NCI-H748 treated with DMSO at 0.1 percent for 48 hours (cell line): Measurements from ENCODE around the gene SERPINE1.
A peak's percentile ranks its signal among the peaks of the same experiment; 100 is the strongest.
"Not testable (repeated sequence)": the region's sequence is repeated elsewhere in the genome, so short reads cannot be mapped to it uniquely, and the experiment has no call there.

Source experiments
- DNase-seq: peaks from one replicate; lab custom pipeline; 2025; lab: John Stamatoyannopoulos, UW

SERPINE1 gene

DNA sequence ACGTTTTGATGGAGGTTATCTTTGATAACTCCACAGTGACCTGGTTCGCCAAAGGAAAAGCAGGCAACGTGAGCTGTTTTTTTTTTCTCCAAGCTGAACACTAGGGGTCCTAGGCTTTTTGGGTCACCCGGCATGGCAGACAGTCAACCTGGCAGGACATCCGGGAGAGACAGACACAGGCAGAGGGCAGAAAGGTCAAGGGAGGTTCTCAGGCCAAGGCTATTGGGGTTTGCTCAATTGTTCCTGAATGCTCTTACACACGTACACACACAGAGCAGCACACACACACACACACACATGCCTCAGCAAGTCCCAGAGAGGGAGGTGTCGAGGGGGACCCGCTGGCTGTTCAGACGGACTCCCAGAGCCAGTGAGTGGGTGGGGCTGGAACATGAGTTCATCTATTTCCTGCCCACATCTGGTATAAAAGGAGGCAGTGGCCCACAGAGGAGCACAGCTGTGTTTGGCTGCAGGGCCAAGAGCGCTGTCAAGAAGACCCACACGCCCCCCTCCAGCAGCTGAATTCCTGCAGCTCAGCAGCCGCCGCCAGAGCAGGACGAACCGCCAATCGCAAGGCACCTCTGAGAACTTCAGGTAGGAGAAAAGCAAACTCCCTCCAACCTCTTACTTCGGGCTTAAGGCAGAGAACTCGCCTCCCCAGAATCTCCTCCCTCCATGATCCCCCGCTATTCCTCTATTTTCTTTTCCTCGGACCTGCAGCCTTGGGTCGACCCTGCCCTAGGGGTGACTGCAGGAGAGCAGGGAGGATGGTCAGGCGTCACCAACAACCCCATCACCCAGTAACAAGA is at the start of gene SERPINE1:
TSS of gene SERPINE1 (plus strand) at position 454 of the 809 bp plus-strand sequence. CDS start 1,290 bp downstream, outside the sequence.
- DNase-seq, result no peak

DNA sequence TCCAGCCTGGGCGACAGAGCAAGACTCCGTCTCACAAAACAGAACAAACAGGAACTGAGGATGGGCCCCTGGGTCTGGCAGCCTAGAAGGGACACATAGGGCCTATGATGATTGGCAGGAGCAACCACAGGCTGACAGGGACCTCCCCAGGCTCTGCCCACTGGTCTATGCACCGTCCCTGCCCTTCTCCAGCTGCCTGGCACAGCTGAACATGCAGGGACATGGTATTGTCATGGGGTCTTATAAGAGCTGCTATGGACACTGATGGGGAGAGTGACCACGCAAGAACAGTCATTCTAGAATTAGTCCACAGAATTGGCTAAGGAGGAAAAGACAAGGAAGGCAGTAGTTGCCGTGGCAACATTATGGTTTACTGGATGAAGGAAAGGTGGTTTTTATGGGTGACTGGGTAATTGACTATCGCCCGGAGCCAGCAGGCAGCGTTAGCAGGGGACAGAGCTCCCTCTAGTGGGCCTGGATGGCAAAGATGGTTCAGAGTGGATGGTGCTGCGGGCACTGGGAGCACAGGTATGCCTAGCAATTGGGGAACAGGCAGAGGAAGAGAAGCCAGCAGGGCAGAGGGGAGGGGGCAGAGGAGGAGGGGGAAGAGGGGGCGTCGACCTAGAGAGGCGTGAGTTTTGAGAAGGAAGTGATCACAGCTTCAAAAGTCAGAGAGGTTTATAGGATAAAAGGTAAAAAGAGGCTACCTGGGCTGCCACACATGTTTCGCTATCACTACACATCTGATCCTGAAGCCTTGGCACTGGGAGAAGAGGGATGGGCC is 49.4 kb upstream of the SERPINE1 start:
- peak; percentile 68 for DNase-seq

DNA sequence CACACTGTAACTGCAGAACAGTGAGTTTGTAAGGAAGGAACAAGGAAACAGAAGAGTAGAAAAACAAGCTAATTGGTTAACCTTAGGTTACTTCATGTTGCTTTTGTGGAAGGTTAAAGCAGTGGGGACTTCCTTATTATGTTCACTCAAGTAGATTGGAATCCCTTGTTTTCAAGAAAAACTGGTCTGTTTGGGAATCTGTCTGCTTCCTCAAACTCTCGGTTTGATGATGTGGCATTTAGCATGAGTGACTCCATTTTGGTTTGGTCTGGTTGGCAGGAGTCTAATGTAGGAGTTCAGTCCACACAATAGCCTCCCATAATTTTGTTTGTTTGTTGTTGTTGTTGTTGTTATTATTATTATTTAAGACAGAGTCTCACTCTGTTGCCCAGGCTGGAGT is 45.5 kb upstream of the SERPINE1 start:
- no peak for DNase-seq

DNA sequence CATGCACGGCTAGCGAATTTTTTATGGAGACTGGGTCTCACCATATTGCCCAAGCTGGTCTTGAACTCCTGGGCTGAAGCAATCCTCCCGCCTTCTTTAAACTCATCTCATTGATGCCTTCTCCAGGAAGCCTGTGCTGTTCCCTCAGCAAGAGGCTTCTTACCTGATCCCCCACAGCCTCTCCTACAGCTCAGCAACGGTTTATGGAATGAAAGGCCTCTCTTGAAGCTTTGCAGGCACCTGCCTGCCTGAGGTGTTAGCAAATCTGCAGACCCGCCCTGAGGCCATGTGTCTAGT is 42.1 kb upstream of the SERPINE1 start:
- DNase-seq, result no peak

DNA sequence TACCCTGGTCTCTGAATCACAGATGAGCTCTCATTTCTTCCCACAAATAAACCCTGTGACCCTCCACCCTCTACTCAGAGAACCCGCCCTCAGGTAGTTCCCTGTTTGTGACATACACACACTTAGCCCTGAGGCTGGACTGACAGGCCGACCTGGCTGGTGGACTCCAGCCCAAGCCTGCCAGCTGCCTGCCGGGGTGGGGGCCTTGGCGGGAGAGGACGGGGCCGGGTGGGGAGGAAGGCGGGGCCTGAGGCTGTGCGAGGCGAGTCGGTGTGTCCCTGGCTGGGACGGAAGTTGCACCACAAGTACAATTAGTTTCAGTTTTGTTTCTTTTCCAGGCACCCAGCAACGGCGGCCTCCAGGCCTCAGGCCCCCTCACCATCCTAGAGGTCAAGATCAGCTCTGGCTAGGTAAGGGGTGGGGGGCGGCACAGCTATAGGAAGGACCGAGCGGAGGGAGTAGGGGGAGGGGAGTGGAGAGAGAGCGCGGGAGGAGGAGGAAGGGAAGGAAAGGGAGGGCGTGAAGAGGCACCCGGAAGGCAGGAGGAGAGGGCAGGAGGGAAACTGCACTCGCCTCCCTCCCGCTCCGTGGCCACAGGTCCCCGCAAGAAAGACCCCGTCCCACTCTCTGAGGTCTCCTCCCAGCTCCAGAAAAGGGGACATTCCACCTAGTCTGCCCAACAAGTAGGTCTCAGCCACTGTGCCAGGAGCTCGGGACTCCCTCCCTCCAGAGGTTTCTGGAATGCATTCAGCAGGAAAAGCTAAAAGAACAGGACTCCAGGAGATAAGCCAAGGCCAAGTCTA is 41.5 kb upstream of the SERPINE1 start, which contains the start of gene TRIM56:
TSS of gene TRIM56 (plus strand) at position 320 of the 803 bp plus-strand sequence. CDS start 1,832 bp downstream, outside the sequence.
- DNase-seq, result peak; percentile 77

DNA sequence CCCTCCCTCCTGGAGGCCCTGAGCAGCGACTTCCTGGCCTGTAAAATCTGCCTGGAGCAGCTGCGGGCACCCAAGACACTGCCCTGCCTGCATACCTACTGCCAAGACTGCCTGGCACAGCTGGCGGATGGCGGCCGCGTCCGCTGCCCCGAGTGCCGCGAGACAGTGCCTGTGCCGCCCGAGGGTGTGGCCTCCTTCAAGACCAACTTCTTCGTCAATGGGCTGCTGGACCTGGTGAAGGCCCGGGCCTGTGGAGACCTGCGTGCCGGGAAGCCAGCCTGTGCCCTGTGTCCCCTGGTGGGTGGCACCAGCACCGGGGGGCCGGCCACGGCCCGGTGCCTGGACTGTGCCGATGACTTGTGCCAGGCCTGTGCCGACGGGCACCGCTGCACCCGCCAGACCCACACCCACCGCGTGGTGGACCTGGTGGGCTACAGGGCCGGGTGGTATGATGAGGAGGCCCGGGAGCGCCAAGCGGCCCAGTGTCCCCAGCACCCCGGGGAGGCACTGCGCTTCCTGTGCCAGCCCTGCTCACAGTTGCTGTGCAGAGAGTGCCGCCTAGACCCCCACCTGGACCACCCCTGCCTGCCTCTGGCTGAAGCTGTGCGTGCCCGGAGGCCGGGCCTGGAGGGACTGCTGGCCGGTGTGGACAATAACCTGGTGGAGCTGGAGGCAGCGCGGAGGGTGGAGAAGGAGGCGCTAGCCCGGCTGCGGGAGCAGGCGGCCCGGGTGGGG is 39.4 kb upstream of the SERPINE1 start:
- no peak for DNase-seq

DNA sequence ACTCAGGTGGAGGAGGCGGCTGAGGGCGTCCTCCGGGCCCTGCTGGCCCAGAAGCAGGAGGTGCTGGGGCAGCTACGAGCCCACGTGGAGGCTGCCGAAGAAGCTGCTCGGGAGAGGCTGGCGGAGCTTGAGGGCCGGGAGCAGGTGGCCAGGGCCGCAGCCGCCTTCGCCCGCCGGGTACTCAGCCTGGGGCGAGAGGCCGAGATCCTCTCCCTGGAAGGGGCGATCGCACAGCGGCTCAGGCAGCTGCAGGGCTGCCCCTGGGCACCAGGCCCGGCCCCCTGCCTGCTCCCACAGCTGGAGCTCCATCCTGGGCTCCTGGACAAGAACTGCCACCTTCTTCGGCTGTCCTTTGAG is 38.9 kb upstream of the SERPINE1 start:
- no peak for DNase-seq

DNA sequence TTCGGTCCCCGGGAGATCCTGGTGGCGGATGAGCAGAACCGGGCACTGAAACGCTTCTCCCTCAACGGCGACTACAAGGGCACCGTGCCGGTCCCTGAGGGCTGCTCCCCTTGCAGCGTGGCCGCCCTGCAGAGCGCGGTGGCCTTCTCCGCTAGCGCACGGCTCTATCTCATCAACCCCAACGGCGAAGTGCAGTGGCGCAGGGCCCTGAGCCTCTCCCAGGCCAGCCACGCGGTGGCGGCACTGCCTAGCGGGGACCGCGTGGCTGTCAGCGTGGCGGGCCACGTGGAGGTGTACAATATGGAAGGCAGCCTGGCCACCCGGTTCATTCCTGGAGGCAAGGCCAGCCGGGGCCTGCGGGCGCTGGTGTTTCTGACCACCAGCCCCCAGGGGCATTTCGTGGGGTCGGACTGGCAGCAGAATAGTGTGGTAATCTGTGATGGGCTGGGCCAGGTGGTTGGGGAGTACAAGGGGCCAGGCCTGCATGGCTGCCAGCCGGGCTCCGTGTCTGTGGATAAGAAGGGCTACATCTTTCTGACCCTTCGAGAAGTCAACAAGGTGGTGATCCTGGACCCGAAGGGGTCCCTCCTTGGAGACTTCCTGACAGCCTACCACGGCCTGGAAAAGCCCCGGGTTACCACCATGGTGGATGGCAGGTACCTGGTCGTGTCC is 37.9 kb upstream of the SERPINE1 start:
- DNase-seq, result no peak

DNA sequence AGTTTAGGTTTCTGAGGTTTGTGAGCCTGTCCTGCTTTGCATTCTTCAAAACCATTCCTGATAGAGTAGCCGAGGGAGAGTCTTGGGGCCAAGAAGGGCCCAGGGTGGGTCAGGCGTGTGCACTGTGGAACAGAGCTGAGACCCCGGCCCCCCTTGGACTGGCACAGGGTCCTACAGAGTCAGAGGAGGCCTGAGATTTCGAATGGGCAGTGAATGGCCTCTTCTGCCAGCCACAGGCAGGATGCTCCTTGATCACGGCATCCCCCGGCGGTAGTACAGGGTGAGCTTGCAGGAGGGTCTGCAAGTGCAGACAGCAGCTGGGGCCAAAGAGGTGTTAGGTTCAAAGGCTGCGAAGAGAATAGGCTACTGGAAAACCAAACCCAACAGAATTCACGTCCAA is 37.0 kb upstream of the SERPINE1 start:
- no peak for DNase-seq

DNA sequence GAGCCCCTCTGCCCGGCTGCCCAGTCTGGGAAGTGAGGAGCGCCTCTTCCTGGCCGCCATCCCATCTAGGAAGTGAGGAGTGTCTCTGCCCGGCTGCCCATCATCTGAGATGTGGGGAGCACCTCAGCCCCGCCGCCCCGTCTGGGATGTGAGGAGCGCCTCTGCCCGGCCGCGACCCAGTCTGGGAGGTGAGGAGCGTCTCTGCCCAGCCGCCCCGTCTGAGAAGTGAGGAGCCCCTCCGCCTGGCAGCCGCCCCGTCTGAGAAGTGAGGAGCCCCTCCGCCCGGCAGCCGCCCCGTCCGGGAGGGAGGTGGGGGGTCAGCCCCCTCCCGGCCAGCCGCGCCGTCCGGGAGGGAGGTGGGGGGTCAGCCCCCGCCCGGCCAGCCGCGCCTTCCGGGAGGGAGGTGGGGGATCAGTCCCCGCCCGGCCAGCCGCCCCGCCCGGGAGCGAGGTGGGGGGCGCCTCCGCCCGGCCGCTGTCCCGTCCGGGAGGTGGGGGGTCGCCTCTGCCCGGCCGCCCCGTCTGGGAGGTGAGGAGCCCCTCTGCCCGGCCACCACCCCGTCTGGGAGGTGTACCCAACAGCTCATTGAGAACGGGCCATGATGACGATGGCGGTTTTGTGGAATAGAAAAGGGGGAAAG is 34.5 kb upstream of the SERPINE1 start:
- DNase-seq, result not testable (repeated sequence)

DNA sequence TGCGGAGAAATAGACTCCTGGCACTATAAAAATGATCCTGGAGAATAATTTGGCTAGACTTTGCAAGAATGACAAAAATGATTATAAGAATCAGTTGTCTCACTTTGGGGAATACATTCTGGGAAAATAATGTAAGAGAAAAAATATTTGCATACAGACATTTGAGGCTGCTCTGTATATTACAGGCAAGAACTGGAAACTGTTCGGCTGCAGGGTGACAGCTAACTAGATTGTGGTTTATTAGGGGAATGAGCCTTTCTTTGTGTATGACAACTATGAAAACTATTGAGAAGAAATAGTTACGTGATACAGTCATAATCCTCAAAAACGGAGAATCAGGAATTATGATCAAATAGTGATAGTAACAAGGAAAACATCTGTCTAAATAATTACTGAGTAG is 33.0 kb upstream of the SERPINE1 start:
- DNase-seq, result no peak

DNA sequence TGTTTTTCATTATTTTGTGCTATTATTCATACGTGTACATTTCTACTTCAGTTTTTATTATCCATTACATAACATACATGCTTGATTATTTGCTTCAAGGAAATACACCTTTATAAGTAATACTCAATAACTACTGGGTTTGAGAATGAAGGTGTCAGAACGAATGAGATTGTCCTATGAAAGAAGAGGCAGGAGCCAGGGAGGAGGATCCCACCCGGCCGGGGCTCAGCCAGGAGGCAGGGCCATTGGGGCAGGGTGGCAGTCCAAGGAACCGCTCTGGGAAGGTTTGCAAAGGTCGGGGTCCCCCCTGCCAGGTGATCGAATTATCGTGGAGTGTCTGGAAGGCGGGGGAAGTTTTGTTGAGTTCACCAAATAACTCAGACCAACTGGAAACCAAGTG is 32.5 kb upstream of the SERPINE1 start:
- DNase-seq, result no peak

DNA sequence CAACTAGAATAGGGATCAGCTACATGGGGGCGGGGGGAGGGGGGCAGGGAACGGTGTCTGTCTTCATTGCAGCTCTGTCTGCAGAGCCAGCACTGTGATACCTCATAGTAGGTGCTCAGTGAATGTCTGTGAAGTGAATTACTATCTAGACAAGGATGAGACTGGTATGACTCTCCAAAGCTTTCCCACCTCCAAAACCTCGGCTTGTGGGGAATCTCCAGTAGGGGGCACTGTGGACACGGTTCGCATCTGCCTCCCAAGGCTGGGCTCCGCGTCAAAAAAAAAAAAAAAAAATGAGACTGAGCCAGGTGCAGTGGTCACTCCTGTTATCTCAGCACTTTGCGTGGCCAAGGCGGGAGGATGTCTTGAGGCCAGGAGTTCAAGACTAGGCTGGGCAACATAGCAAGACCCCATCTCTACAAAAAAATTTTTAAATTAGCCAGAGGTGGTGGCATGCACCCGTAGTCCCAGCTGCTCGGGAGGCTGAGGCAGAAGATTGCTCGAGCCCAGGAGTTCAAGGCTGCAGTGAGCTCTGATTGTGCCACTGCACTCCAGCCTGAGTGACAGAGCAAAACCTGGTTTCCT is 32.0 kb upstream of the SERPINE1 start:
- DNase-seq, result no peak

DNA sequence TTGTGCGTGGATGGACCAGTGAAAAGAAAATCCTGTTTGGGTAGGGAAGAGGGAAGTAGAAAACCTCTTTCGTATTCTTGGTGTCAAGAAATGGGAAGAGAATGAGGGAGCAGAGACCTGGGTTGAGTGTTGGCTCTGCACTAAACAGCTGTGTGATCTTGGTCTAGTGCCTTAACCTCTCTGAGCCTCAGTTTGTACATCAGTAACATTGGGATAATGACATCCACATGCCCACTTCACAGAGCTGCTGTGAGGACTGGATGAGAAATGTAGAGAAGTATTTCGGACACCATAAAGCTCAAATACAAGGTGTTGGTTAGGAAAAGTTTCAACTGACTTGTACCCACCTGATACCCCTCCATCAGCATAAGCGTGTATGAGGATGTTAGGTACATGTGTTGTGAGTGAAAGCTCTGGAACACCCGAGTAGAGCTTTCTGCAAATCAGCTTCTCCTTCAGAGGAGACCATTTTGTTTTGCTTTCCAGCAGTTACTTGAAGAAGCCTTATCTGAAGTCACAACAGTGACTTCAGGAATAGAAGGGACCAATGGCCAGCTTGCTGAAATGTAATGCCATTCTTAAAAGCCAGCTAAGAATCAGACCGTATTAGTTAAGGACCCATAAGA is 30.5 kb upstream of the SERPINE1 start:
- DNase-seq, result no peak

DNA sequence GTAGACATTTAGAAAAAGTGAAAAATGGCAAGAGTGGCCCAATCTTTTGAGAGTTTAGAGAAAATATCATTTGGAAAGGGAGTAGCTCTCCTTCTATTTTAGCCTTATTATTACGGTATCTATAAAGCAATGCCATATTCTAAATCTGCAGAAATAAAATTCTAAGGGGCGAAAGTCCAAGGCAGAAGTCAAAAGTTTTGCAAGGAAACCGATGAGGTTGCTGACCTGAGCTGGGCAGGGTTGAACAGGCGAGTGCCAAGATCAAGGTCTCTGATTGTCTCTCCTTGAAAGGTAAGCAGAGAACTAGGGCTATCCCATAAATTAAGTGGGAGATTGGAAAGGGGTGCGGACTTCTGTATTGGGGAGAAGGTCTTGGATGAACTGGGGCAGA is 30.0 kb upstream of the SERPINE1 start:
- no peak for DNase-seq

DNA sequence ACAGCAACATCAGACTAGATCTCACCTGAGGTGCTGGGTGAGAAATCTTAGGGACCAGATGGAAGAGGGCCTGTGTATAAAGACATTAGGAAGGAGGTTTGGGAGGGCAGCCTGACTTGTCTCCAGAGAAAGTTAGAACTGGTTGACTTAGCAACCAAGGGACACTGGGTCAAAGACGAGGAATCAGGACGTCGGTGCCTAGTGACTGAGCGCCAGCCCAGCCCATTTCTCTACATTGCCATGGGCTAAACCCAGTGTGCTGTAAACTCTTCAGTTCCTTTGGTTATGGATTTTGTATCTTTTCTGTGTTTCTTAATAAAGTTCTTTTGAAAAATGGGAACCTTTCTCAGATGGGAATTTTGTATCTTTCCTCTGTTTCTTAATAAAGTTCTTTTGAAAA is 29.3 kb upstream of the SERPINE1 start:
- no peak for DNase-seq

DNA sequence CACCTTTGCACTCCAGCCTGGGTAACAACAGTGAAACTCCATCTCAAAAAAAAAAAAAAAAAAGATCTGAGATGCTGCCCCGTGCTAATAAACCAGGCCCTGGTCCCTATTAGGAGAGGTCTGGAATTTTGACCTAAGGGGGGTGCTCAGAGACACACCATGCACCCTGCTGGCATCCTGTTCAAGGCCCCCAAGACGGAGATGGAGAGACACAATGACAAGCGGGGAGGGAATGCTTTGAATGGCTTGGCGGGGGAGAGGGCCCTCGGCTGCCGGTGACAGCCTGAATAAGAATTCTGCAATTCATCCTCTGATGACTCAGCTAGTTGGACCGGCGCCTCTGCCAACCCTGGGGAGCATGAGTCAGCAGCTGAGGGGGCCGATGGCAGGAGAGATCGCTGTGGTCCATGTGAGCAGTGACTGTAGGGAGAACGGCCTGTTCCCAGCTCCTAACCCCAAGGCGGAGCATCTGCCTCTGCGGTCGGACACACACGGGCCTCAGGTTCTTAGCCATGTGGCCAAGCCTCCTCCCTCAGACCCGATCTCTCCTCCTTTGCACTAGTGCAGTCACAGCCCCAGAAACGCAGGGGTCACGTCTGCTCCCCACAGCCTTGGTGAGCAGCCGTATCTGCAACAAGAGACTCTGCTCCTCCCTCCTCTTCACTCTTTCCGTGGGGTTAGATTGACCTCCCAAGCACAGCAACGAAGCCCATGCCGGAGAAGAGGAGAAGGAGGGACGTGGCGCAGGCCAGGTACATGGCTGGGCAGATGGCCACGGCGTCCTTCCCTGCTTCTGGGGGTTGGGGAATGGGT is 26.7 kb upstream of the SERPINE1 start:
- DNase-seq, result no peak

DNA sequence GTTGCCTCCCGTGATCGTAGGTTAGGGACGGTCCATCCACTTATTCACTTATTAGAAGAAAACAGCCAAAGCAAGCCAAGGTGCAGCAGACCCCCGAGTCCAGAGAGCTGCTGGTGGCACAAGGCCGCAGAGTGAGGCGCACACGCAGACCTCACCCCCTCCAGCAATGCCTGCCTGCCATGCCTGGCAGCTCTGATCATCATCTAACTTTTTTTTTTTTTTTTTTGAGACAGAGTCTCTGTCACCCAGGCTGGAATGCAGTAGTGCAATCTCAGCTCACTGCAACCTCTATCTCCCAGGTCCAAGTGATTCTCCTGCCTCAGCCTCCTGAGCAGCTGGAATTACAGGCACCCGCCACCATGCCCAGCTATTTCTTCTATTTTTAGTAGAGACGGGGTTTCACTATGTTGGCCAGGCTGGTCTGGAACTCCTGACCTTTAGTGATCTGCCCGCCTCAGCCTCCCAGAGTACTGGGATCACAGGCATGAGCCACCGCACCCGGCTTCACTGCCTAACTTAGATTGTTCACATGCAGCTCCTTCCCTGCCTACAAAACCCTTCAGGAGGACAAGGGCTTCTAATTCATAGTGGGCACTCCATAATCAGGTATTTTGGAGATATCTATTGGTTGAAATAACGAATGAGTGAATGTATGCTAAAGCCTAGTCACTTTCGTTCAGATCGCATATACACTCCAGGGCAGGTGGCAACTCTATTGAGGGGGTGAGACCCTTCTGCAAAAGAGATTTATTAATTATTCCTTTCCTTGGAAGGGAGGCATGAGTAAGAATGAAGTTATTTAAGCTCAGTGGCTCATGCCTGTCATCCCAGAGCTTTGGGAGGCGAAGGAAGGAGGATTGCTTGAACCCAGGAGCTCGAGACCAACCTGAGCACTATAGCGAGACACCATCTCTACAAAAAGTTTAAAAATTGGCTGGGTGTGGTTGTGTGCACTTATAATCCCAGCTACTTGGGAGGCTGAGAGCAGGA is 25.8 kb upstream of the SERPINE1 start:
- no peak for DNase-seq
